Astrocyte of the cerebellum (primary cell): ENCODE measurements around the gene SLC6A11.

Experiments used
- DNase-seq: peaks from one replicate; pipeline ENCODE4 v3.0.0-alpha.2; 2011; ENCODE audit warnings: low read depth
- H3K4me3 ChIP-seq: 2 replicates; pipeline ENCODE4 v1.5.1; 2011; ENCODE audit warnings: mild to moderate bottlenecking, low read depth, low read length, moderate library complexity
- in situ Hi-C: cut with HindIII; loops from 2 replicates; pipeline ENCODE4 v1.10.0; 2017; ENCODE audit warnings: low sequenced_read_pairs
- TF ChIP-seq, protein P1 (sequence below): IDR thresholded peaks from 2 replicates; pipeline ENCODE4 v1.5.1; 2012; ENCODE audit warnings: low read length, low read depth, moderate library complexity, mild to moderate bottlenecking; ENCODE audit errors: missing control alignments

Gene SLC6A11

DNA sequence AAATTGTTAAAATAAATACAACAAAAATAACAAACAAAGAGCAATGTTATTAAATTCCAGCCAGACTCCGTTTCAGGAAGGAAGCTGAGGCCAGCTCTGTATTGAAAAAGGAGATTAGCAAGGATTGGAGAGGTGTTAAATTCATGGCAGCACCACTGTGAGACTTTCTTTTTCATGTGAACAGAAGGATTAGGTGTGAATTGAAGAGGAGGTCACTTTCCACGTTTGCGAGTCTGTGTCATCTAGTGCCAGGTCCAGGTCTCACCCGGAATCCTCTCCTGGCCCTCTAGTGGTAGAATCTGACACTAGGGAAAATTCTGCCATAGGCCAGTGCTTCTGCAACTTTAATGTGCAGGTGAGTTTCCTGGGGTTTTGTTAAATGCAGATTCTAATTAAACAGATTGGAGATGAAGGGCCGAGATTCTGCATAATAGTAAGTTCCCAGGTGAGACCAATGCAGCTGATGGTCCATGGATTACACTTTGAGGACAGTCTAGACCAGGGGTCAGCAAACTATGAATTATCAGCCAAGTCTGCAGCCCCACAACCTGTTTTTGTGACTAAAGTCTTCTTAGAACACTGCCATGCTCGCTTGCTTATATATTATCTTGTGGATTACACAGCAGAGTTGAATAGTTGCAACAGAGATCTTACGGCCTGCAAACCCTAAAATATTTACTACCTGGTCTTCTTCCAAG is 167.3 kb downstream of the SLC6A11 start:
- TF ChIP-seq, protein P1, sequence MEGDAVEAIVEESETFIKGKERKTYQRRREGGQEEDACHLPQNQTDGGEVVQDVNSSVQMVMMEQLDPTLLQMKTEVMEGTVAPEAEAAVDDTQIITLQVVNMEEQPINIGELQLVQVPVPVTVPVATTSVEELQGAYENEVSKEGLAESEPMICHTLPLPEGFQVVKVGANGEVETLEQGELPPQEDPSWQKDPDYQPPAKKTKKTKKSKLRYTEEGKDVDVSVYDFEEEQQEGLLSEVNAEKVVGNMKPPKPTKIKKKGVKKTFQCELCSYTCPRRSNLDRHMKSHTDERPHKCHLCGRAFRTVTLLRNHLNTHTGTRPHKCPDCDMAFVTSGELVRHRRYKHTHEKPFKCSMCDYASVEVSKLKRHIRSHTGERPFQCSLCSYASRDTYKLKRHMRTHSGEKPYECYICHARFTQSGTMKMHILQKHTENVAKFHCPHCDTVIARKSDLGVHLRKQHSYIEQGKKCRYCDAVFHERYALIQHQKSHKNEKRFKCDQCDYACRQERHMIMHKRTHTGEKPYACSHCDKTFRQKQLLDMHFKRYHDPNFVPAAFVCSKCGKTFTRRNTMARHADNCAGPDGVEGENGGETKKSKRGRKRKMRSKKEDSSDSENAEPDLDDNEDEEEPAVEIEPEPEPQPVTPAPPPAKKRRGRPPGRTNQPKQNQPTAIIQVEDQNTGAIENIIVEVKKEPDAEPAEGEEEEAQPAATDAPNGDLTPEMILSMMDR = peak; percentile 94
- DNase-seq = no peak

GRCh38 chr3:10984371-10984896 is 168.4 kb downstream of the SLC6A11 start:
- in situ Hi-C loops = no loop called here
- DNase-seq = no peak
- H3K4me3 ChIP-seq = no peak overlapping the region
- TF ChIP-seq, protein P1 = no peak

More for the DNA sequence above, 167.3 kb downstream of the SLC6A11 start:
- H3K4me3 ChIP-seq = no peak overlapping the region
- in situ Hi-C loops = no loop called here

- in situ Hi-C loops = no loop called here
- DNase-seq = no peak
- no peak overlapping the region for H3K4me3 ChIP-seq
- TF ChIP-seq, protein P1 = no peak
These were observed 169.2 kb downstream of the SLC6A11 start for GRCh38 chr3:10985181-10985580.

DNA sequence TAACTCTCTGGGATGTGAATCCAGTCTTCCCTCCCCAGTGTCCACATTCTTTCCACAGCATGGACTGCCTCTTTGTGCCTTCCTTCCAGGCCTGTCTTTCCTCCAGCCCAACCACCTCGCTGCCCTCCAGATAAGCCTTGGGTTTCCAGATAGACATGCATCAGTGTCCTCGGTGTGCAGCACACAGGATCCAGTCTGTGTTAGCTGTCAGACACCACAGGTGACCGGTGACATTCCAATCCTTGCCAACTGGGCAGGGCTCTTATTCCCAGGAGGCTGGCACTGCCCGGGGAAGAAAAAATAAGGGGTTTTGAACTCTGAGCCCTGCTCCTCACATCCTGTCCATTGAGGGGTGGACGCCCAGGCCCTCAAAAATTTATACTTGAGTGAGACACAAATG is 170.6 kb downstream of the SLC6A11 start:
- no peak for DNase-seq
- in situ Hi-C loops = no loop called here
- TF ChIP-seq, protein P1 = no peak
- no peak overlapping the region for H3K4me3 ChIP-seq

DNA sequence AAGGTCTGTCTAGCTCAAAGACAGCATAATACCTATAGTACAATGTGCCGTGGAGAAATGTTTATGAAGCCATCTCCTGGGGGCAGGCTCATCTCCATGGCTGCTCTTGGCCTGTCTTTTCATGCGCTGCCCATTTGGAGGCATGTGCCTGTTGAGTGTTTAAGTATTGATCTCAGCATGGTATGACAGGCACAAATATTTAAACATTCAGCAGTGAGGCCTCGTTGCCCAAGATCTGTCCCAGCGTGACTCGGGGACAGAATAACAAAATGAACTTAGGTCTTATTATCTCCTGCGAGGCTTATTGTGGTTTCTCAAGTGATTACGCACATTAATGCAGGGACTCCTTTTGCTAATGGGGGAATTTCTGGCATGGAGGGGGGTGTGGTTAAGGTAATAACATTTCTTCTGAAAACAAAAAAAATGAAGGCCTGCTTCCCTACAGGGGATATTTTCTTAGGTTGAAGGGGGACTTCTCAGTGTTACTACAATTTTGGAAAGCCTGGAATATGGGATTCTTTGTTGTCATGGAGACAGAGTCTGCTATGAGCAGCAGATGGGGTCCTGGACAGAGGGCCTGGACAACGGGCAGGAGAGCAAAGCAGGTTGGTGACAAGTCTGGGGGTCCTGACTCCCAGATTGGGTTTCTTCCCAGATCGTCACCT is 172.1 kb downstream of the SLC6A11 start:
- in situ Hi-C loops = no loop called here
- TF ChIP-seq, protein P1 = no peak
- H3K4me3 ChIP-seq = no peak overlapping the region
- no peak for DNase-seq

DNA sequence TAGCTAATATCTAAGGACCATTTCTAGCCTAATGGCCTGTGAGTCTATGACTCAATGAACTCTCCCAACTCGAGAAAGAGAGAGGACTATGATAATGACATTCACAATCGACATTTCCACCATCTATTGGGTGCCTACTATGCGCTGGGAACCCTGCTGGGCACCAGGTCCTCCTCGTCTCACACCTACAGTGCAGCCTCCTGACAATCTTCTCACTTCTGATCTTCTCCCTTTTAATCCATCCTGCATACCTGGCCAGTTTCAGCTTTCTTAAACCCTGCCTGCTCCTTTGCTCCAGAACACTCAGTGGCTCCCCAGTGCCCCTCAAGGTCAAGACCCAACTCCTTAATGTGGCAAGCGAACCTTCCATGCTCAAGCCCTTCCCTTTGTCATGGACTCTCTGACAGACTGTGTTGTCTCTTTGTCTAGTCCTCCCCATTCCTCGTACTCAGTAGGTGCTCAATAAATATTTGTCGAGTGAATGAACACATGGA is 173.0 kb downstream of the SLC6A11 start:
- no peak overlapping the region for H3K4me3 ChIP-seq
- TF ChIP-seq, protein P1 = no peak
- no peak for DNase-seq
- in situ Hi-C loops = no loop called here
